Eye (tissue), 1 donor: ENCODE measurements around the gene TMEM120A.

Experiments
- DNase-seq: peaks from one replicate; pipeline ENCODE4 v3.0.0-alpha.2; 2015

The TMEM120A gene

GRCh38 chr7:75993689-75994387 lies 557 bp downstream of the TMEM120A start:
- DNase-seq, result peak; percentile 74

GRCh38 chr7:75992083-75992755 lies 2.2 kb downstream of the TMEM120A start:
- no peak for DNase-seq

DNA sequence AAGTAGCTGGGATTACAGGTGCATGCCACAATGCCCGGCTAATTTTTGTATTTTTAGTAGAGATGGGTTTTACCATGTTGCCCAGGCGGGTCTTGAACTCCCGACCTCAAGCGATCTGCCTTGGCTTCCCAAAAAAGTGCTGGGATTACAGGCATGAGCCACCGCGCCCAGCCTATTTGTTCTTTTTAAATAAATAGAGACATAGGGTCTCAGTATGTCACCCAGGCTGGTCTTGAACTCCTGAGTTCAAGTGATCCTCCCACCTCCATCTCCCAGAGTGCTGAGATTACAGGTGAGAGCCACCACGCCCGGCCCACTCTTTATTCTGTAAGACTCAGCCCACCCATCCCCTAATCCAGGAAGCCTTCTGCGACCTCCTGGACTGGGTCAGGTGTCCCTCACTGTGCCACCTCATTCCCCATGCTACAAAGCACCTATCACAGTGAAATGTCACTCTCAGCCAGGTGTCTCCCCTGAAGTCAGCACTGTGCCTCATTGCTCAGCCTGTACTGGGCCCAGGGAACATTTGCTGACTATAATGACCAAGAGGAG lies 2.8 kb downstream of the TMEM120A start:
- DNase-seq, result no peak

GRCh38 chr7:75989500-75990388 lies 4.7 kb downstream of the TMEM120A start:
- no peak for DNase-seq

- no peak for DNase-seq
These were observed 5.6 kb downstream of the TMEM120A start for GRCh38 chr7:75988568-75989499.

DNA sequence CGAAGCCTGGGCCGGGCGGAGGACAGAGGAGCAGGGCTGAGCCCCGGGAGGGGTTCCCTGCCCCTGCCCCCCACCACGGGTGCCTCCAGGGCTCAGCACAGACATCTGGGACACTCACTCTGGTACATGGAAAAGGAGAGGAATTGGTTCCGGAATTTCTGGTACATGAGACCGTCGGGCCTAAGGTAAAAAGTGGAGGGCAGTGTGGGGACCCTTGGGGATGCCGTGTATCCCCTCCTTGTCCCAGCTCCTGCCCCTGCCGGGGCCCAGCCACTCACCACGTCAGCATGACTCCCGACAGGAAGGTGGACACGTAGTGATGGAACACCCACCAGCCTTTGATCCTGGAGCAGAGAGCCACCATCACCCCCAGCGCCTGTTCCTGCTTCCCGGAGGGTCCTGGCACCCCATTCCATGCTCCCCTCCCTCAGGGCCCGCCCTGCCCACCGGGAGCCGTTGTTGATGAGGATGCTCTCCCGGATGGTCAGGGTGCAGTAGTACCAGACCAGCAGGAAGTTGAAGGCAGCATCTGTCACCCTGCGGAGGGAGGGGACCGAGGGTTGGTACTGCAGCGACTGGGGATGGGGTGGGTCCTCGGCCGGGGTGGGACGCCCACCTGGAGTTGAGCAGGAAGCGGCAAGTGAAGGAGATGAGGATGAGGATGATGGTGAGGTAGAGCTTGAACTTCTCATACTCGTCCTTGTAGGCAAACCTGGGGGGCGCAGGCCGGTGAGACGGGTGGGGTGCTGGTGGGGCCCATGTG lies 6.4 kb downstream of the TMEM120A start:
- DNase-seq, result no peak

GRCh38 chr7:75987026-75987804 lies 7.2 kb downstream of the TMEM120A start:
- no peak for DNase-seq

GRCh38 chr7:75986147-75986781 lies 8.1 kb downstream of the TMEM120A start:
- no peak for DNase-seq

GRCh38 chr7:75985518-75986146 lies 8.8 kb downstream of the TMEM120A start:
- no peak for DNase-seq

DNA sequence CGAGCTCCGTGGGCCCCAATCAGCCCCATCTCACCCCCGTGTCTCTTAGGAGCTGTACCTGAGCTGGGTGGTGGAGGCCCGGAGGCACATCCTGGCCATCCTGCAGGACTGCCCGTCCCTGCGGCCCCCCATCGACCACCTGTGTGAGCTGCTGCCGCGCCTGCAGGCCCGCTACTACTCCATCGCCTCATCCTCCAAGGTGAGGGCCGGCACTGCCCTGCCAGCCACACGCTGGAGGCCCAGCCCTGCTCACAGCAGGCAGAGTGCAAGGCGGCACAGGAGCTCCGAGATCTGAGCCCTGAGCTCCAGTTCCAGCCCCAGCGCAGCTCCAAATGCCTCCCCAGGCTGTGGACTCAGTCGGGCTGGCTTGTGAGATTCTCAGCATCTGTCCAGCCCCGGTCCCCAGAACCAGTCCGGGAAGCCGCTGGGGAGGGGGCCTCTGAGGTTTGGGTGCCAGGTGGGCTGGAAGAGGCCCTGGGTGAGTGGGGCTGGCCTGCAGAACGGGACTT lies 9.3 kb downstream of the TMEM120A start:
- DNase-seq, result no peak

DNA sequence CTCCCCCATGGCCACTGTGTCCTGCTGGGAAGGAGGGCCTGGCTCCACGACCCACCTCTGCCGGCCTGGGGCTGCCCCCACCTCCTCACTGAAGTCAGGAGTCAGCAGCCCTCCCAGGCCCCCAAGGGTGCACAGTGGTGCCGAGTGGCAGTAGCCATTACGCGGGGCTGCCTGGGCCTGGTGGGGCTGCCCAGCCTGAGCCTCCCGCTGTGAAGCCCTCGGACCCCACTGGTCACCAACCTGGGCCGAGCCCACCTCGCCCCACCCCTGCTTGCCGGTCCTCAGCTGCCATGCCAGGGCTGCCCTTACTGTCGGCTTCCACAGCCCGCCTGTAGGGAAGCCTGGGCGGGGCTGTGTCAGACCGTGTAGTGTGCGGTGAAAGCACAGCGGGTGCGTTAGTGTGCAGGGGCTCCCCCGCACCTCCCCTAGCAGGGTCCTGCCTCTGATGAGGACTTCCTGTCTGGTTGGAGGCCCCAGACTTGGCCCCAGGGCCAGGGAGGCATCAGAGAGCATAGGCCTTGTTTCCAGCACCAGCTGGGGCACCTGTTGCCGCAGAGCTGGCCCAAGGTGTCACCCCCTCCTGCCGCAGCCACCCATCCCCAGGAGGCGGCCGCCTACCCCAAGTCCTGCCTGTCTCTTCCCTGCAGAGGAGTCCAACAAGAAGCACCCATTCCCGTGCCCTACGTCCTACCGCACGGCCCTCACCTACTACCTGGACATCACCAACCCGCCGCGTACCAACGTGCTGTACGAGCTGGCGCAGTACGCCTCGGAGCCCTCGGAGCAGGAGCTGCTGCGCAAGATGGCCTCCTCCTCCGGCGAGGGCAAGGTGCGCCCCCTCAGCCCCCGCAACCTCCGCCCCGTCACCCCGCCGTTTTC lies 10.0 kb downstream of the TMEM120A start:
- no peak for DNase-seq

DNA sequence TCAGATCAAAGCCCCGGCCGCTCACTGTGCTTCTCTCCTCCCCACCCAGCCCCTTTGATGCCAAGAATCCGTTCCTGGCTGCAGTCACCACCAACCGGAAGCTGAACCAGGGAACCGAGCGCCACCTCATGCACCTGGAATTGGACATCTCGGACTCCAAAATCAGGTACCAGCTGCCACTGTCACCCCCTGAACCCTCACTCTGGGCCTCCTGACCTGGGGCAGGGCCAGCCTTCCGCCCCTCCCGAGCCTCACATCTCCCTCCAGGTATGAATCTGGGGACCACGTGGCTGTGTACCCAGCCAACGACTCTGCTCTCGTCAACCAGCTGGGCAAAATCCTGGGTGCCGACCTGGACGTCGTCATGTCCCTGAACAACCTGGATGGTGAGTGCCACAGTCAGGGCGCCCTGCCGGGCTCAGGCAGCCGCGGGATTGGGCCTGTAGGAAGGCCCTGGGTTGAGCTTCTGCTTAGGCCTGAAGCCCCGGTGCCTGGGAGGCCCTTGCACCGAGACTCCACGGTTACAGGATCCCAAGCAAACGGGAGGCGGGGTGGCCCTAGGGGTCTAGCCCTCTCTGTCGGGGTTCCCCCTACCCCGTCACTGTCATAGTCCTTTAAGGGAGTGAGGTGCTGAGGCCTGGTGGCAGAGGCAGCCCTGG lies 10.8 kb downstream of the TMEM120A start:
- DNase-seq, result no peak

DNA sequence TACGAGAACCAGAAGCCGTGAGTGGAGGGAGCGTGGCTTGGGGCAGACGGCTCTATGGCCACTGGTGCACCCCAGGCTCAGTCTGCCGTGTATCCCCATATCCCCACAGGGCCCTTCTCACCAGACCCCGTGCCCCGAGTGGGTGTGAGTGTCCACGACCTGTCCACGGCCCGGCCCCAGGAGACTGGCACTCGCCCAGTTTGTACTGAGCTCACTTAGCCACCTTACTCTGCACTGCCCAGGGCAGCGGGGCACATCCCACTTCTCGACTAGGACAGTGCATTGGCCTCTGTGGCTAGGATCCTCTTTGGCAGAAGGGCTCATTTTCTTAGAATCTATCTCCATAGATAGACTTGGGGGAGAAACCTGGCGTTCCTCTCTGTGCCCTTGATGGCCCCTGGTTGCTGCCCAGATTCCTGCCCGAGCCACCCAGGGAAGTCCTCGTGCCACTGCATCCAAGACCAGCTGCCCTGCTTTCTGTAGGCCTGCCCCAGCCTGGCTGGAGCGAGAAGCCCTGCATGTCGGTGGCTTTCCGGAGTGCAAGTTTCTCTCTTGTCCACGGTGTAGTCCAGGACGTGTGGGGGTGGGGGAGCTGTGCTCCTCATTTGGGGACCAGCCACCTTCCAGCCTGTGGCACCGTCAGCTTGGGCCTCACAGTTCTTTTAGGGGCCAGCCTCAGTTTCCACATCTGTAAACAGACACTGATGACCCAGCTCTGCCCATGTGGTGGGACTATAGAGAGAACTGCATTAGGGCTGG lies 11.9 kb downstream of the TMEM120A start:
- no peak for DNase-seq

- DNase-seq, result no peak
These were observed 12.7 kb downstream of the TMEM120A start for GRCh38 chr7:75981453-75982305.

DNA sequence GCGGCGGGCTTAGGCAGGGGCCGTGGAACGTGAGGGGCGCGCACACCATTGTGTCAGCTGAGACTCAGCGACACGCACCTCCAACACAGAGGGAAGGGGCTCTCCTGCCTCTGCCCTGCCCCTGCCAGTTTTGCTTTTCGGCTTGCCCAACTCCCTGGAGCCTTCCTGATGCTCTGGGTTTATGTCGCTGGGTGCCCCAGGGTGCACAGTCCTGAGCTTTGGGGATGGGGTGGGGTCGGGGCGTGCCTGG lies 13.3 kb downstream of the TMEM120A start:
- DNase-seq, result no peak
